ENCODE data around the gene CASZ1.

DNA sequence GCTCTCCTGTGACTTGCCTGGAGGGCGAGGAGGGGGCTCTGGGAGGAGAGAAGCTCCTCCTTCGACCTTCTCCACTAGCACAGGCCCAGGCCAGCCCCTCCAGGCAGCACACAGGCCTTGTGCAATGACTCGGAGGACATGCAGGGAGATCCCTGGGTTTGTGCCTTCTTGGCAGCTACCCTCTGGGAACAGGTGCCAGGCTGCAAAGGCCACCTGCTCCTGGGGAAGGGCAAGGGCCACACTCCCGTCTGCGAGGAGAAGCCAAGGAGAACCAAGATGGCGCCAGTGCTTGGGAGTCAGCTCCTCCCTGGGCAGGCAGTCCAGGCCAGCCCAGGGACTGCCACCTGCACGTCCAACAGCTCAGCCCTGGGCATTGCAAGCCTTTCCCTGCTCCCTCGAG, 15.3 kb downstream of the CASZ1 start:
- TF ChIP-seq, protein P1, sequence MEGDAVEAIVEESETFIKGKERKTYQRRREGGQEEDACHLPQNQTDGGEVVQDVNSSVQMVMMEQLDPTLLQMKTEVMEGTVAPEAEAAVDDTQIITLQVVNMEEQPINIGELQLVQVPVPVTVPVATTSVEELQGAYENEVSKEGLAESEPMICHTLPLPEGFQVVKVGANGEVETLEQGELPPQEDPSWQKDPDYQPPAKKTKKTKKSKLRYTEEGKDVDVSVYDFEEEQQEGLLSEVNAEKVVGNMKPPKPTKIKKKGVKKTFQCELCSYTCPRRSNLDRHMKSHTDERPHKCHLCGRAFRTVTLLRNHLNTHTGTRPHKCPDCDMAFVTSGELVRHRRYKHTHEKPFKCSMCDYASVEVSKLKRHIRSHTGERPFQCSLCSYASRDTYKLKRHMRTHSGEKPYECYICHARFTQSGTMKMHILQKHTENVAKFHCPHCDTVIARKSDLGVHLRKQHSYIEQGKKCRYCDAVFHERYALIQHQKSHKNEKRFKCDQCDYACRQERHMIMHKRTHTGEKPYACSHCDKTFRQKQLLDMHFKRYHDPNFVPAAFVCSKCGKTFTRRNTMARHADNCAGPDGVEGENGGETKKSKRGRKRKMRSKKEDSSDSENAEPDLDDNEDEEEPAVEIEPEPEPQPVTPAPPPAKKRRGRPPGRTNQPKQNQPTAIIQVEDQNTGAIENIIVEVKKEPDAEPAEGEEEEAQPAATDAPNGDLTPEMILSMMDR (IDR thresholded peaks at IDR 0.05), result no peak
- TF ChIP-seq POLR2A (IDR thresholded peaks at IDR 0.05), result no peak

All from thyroid gland (tissue), 4 donors.